Spinal cord (tissue), 10 donors: Measurements from ENCODE around the gene GRID2. TPM values are rescaled to one million over a fixed set of nuclear protein-coding genes. Genes with fewer than 3 reads are reported as not detected.
A peak's percentile ranks its signal among the peaks of the same experiment; 100 is the strongest.

Experiments
- DNase-seq, 6 donors: peaks; one replicate each; pipeline versions ENCODE4 v3.0.0 to v3.0.0-alpha.2; 2013 to 2015; ENCODE audit warnings: low spot score in 6 of 6, low read depth in 4 of 6
- H3K27ac ChIP-seq: one replicate; pipeline ENCODE4 v1.5.1; 2013; ENCODE audit warnings: low read depth, low read length, control low read depth
- H3K27me3 ChIP-seq: one replicate; pipeline ENCODE4 v1.6.1; 2013; ENCODE audit warnings: low read length; ENCODE audit not compliant: control insufficient read depth, insufficient read depth
- H3K36me3 ChIP-seq: one replicate; pipeline ENCODE4 v1.6.1; 2013; ENCODE audit warnings: low read length; ENCODE audit not compliant: control insufficient read depth, insufficient read depth
- H3K4me1 ChIP-seq: one replicate; pipeline ENCODE4 v1.6.1; 2013; ENCODE audit warnings: low read length; ENCODE audit not compliant: control insufficient read depth, insufficient read depth
- H3K4me3 ChIP-seq: one replicate; pipeline ENCODE4 v1.5.1; 2013; ENCODE audit warnings: low read depth, low read length, control low read depth
- H3K9me3 ChIP-seq: one replicate; pipeline ENCODE4 v1.6.1; 2013; ENCODE audit warnings: low read length; ENCODE audit not compliant: control insufficient read depth, insufficient read depth
- WGBS: methylation state at CpG from one replicate; pipeline ENCODE4 v1.1.5; 2013; ENCODE audit warnings: missing lambda C conversion rate; ENCODE audit not compliant: insufficient coverage; 5-methylcytosine and 5-hydroxymethylcytosine counted together
- long read RNA-seq, 4 donors: transcript quantifications; one replicate each; lab custom pipeline, GENCODE V29; 2026
- polyA plus RNA-seq, 2 donors: library from polyadenylated mRNA; unstranded; fragments of 120-200 nt; gene quantifications; one replicate each; pipeline ENCODE4 v1.2.1, GENCODE V29; 2013; ENCODE audit not compliant: insufficient read length in 2 of 2
- total RNA-seq, 2 donors: library from RNA; depleted of rRNA in 1 of 2; stranded (reverse); fragments of 120-200 nt in 1 of 2; fragments of >200 nt in 1 of 2; gene quantifications; one replicate each; pipeline versions ENCODE4 v1.2.3 to v1.2.4, GENCODE V29; 2013 to 2014
- donor health status: healthy.

Gene GRID2
- total RNA-seq, result 10 to 100 TPM; 19.7 to 40.8 TPM
- 10 to 100 TPM; 17.8 to 27.1 TPM for polyA plus RNA-seq
- long read RNA-seq, donor 1, full-length matches to known transcripts, result 2 of 2 reads
- long read RNA-seq, donor 1, partial matches to known transcripts, result 0 of 2 reads
- long read RNA-seq, donor 1, other reads (novel, unspliced or antisense), result 0 of 2 reads
- long read RNA-seq, donor 2, full-length matches to known transcripts, result 2 of 2 reads
- long read RNA-seq, donor 2, partial matches to known transcripts, result 0 of 2 reads
- long read RNA-seq, donor 2, other reads (novel, unspliced or antisense), result 0 of 2 reads
- long read RNA-seq, donor 3, full-length matches to known transcripts, result 1 of 7 reads
- long read RNA-seq, donor 3, partial matches to known transcripts, result 6 of 7 reads
- long read RNA-seq, donor 3, other reads (novel, unspliced or antisense), result 0 of 7 reads
- long read RNA-seq, donor 4, result 0 reads

DNA sequence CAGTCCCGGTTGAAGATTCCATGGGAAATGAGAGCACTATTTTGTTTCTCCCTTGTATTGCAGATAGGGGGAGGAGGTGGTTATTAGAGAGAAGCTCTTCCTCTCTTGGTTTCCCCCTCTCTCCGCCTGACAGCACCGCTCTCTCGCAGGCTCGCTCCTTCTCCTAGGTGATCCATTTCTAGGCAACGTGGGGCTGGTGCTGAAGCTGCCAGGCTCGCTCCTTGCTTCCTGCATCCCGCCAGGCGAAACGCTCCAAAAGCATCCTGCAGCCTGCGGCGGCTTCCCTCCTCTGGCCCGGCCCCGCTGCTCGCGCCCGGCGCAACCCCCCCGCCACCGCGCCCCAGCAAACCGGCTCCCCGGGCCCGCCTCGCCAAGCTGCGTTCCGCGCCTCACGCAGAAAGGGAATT, at the start of gene GRID2:
GRID2 (plus strand) TSS at position 346 of the 407 bp plus-strand sequence.
- Histone ChIP-seq H3K27ac (peak within 1 kb of the TSS; percentile 98), H3K36me3 (no peaks in the 10 kb centered on the region), H3K4me3 (peak within 1 kb of the TSS; percentile 75), H3K4me1 (peaks cover 18% of the 10 kb centered on the region), H3K27me3 (no peaks in the 10 kb centered on the region), H3K9me3 (no peaks in the 10 kb centered on the region)
- WGBS, result 0% methylated on average over 28 of the region's 29 CpGs
- DNase-seq, result peak; percentile 69 to 95 (median 76)

DNA sequence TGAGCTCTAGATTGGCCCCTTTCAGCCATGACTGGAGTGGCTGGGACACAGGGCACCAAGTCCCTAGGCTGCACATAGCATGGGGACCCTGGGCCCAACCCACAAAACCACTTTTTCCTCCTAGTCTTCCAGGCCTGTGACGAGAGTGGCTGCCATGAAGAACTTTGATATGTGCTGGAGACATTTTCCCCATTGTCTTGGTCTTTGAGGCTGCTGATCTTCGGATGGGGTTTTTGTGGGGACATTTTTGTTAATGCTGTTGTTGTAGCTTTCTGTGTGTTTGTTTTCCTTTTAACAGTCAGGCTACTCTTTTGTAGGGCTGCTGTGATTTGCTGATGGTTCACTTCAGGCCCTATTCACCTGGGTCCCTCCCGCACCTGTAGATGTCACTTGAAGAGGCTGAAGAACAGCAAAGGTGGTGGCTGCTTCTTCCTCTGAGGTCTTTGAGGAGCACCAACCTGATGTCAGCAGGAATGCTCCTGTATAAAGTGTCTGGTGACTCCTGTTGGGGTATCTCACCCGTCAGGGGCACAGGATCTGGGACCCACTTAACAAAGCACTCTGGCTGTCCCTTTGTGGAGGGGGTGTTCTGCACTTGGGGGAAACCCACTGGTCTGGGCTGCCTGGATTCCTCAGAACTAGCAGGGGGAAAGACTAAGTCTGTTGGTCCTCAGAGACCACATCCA, 49.6 kb upstream of the GRID2 start:
- Histone ChIP-seq H3K4me1 (no peaks in the 10 kb centered on the region), H3K36me3 (no peaks in the 10 kb centered on the region), H3K27me3 (no peaks in the 10 kb centered on the region), H3K4me3 (no peak overlapping the region), H3K9me3 (peaks cover 2% of the 10 kb centered on the region), H3K27ac (no peak overlapping the region)
- no peak for DNase-seq
- WGBS, result 94% methylated on average over 3 of the region's 4 CpGs

- 91% methylated on average over 8 of the region's 8 CpGs for WGBS
- Histone ChIP-seq H3K9me3 (peaks cover 2% of the 10 kb centered on the region), H3K4me1 (no peaks in the 10 kb centered on the region), H3K4me3 (no peak overlapping the region), H3K36me3 (no peaks in the 10 kb centered on the region), H3K27ac (no peak overlapping the region), H3K27me3 (no peaks in the 10 kb centered on the region)
- DNase-seq, result no peak
These were observed 48.9 kb upstream of the GRID2 start for GRCh38 chr4:92254767-92255442.

DNA sequence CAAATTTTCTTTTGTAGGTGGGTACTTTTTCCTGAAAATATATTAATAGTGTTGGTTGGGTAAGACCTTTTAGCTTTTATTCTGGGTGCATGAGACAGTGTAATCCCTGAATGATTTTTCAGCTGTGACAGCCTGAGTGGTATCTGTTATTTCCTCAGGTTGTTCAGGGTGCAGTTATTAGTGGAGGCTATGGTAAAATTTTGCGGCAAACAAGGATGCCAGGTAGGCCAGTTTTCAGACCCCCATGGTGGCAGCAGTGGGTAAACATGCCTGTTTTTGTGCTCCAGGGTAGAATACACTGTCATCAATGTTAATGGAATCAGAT, 47.9 kb upstream of the GRID2 start:
- Histone ChIP-seq H3K4me3 (no peak overlapping the region), H3K27me3 (no peaks in the 10 kb centered on the region), H3K27ac (no peak overlapping the region), H3K4me1 (no peaks in the 10 kb centered on the region), H3K9me3 (peaks cover 2% of the 10 kb centered on the region), H3K36me3 (no peaks in the 10 kb centered on the region)
- 100% methylated on average over 1 of the region's 1 CpG for WGBS
- DNase-seq, result no peak

GRCh38 chr4:92257931-92258857, 45.6 kb upstream of the GRID2 start:
- Histone ChIP-seq H3K4me1 (no peaks in the 10 kb centered on the region), H3K36me3 (no peaks in the 10 kb centered on the region), H3K27me3 (no peaks in the 10 kb centered on the region), H3K4me3 (no peak overlapping the region), H3K27ac (no peak overlapping the region), H3K9me3 (no peaks in the 10 kb centered on the region)
- DNase-seq, result no peak
- 57% methylated on average over 1 of the region's 1 CpG for WGBS

GRCh38 chr4:92261256-92261655, 42.5 kb upstream of the GRID2 start:
- no peak for DNase-seq
- Histone ChIP-seq H3K27me3 (no peaks in the 10 kb centered on the region), H3K27ac (no peak overlapping the region), H3K4me3 (no peak overlapping the region), H3K4me1 (no peaks in the 10 kb centered on the region), H3K36me3 (no peaks in the 10 kb centered on the region), H3K9me3 (no peaks in the 10 kb centered on the region)
- no CpG with 5 or more reads among the region's 2 CpGs for WGBS

- Histone ChIP-seq H3K27me3 (no peaks in the 10 kb centered on the region), H3K4me1 (no peaks in the 10 kb centered on the region), H3K9me3 (no peaks in the 10 kb centered on the region), H3K36me3 (no peaks in the 10 kb centered on the region), H3K27ac (no peak overlapping the region), H3K4me3 (no peak overlapping the region)
- no peak for DNase-seq
- WGBS, result 80% methylated on average over 2 of the region's 2 CpGs
These were observed 41.4 kb upstream of the GRID2 start for GRCh38 chr4:92262371-92262770.

GRCh38 chr4:92263010-92263409, 40.8 kb upstream of the GRID2 start:
- no CpG with 5 or more reads among the region's 2 CpGs for WGBS
- no peaks in the 10 kb centered on the region for H3K36me3 ChIP-seq
- H3K9me3 ChIP-seq, result no peaks in the 10 kb centered on the region
- H3K4me1 ChIP-seq, result no peaks in the 10 kb centered on the region
- H3K27me3 ChIP-seq, result no peaks in the 10 kb centered on the region
- no peak for DNase-seq
- H3K4me3 ChIP-seq, result no peak overlapping the region
- no peak overlapping the region for H3K27ac ChIP-seq

DNA sequence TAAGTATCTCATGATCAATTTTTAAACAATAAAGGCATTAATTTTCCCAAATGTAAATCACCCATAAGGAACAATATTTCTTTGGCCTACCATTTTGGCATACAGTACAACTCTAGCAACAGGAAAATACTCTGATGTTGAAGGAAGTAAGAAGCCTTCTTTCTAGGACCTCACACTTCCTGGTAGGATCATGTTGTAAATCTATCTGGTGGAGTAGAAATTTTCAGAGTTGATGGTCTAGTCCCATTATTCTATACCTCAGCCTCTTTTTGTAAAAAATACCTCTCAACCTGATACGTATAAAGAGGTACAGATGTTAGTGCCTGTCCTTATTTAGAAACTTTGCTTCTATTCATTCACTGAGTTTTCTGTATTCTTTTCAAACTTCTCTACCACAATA, 40.2 kb upstream of the GRID2 start:
- Histone ChIP-seq H3K27me3 (no peaks in the 10 kb centered on the region), H3K9me3 (no peaks in the 10 kb centered on the region), H3K27ac (no peak overlapping the region), H3K4me1 (no peaks in the 10 kb centered on the region), H3K36me3 (no peaks in the 10 kb centered on the region), H3K4me3 (no peak overlapping the region)
- no peak for DNase-seq
- WGBS, result no CpG with 5 or more reads among the region's 1 CpG
